Activated naive CD4-positive, alpha-beta T cell treated with anti-CD3 and anti-CD28 coated beads, Interleukin-2, amount 10 ng/mL, durations not matched to agents 7 days and 5 days (primary cell): ENCODE measurements around the gene FAM47E.

ENCODE experiments used
- CTCF ChIA-PET: fragments of 350-600 bp; sonication (Branson Sonifier 250); formaldehyde crosslinking; loops from one replicate; lab custom pipeline; 2021; ENCODE audit warnings: antibody characterized with exemption; lab: Charles Lee
- DNase-seq: peaks from one replicate; pipeline ENCODE4 v3.0.0-alpha.2; 2020
- H3K27ac Mint-ChIP-seq: one replicate; pipeline ENCODE4 v1.8.0; 2021; ENCODE audit warnings: mild to moderate bottlenecking, moderate library complexity, mixed read lengths
- H3K27me3 Mint-ChIP-seq: one replicate; pipeline ENCODE4 v1.8.0; 2021; ENCODE audit warnings: mild to moderate bottlenecking, mixed read lengths
- H3K36me3 Mint-ChIP-seq: one replicate; pipeline ENCODE4 v1.8.0; 2021; ENCODE audit warnings: mixed read lengths
- H3K4me1 Mint-ChIP-seq: one replicate; pipeline ENCODE4 v1.8.0; 2021; ENCODE audit warnings: mixed read lengths
- H3K4me3 Mint-ChIP-seq: one replicate; pipeline ENCODE4 v1.8.0; 2021; ENCODE audit warnings: mild to moderate bottlenecking, moderate library complexity, mixed read lengths
- H3K9me3 Mint-ChIP-seq: one replicate; pipeline ENCODE4 v1.8.0; 2021; ENCODE audit warnings: mixed read lengths

FAM47E gene

GRCh38 chr4:76266627-76267026 lies 15.1 kb downstream of the FAM47E start:
- DNase-seq: no peak
- CTCF ChIA-PET: no interaction called here
- Mint-ChIP-seq H3K9me3 (no peaks in the 10 kb centered on the region), H3K27ac (no peak overlapping the region), H3K4me3 (no peak overlapping the region), H3K27me3 (peaks cover 15% of the 10 kb centered on the region), H3K36me3 (no peaks in the 10 kb centered on the region), H3K4me1 (no peaks in the 10 kb centered on the region)

DNA sequence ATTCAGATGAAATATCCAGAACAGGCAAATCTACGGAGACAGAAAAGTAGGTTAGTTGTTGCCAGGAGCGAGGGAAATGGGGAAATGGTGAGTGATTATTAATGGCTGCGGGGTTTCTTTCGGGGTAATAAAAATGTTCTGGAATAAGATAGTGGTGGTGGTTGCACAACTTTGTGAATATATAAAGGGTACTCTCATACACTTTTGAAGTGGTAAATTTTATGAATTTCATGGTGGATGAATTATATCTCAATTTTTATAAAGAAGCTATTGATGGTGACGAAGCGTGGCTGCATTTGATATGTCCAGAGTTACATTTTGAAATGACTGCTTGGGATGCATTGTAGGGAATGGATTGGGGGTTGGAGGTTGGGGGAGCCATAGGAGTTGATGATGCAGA lies 16.3 kb downstream of the FAM47E start:
- Mint-ChIP-seq H3K27me3 (peaks cover 12% of the 10 kb centered on the region), H3K4me1 (no peaks in the 10 kb centered on the region)
- CTCF ChIA-PET: interaction anchor here (1.3 kb wide), 1 partner anchor 88 kb away, joined by 3 read pairs; no protein-coding TSS in a partner anchor

DNA sequence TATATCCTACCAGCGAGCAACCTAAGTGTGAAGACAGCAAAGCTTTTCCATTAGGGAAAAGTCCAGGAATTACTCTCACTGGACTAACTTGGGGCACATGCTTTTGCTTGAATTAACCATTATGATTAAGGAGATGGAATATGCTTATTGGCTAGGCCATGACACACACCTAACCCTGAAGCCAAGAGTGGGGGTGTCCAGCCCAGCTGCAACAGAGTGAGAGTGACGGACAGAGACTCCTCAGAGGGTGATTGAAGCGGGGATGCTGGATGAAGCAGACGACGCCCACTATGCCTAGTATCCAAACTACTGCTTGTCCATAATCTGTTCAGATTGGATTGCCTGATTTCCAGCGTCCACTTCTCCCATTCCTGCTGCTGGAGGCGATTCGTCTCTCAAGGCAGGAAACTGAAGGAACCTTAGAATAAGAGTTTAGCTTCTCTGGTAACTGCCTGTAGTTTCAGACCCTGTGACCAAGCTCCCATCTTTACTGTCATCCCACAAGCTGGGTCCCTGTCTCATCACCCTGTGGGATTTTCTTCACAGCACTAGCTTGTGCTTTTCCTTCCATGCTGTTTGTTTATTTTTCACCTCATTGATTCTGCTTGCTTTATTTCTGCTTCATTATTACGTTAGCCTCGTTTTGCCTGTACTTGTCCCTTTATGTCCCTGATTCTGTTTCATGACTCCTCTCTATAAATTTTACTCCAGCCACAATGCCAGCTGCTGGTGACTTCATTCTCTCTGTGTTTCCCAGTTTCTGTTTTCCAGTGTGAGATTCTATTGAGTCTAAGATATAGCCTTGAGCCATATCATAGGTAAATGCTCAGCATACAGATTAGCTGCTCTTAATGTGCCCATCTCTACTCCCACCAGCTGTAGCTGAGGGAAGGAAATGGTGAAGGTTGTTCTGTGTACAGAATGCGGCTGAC lies 19.0 kb downstream of the FAM47E start:
- CTCF ChIA-PET: interaction anchor here (1.8 kb wide), 1 partner anchor 108 kb away, joined by 6 read pairs; no protein-coding TSS in a partner anchor
- Mint-ChIP-seq H3K36me3 (no peaks in the 10 kb centered on the region), H3K27ac (no peak overlapping the region), H3K4me3 (no peak overlapping the region), H3K9me3 (no peaks in the 10 kb centered on the region), H3K4me1 (no peaks in the 10 kb centered on the region), H3K27me3 (peaks cover 12% of the 10 kb centered on the region)
- no peak for DNase-seq

More for the DNA sequence above, 16.3 kb downstream of the FAM47E start:
- Mint-ChIP-seq H3K27ac (no peak overlapping the region), H3K36me3 (no peaks in the 10 kb centered on the region), H3K9me3 (no peaks in the 10 kb centered on the region), H3K4me3 (no peak overlapping the region)
- DNase-seq: no peak

DNA sequence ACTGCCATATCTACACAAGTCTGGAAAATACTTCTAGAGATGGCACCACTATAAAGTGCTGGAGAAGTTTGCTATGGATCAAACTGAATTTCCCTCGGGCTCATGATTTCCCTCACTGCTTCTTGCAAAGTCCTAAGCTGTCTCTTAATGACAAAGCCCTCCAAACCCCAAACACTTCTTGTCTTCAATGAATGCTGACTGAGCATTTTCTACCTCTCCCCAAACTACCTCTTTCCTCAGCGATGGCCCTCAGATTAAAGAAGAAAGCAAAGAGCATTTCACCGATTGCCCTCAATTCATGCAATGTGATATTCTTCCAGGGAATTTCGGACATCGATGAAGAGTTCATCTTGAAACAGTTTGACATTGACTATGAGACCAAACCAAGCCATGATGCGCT lies 19.7 kb downstream of the FAM47E start:
- CTCF ChIA-PET: interaction anchor here (1.8 kb wide), 1 partner anchor 107 kb away, joined by 6 read pairs; no protein-coding TSS in a partner anchor
- H3K36me3 Mint-ChIP-seq: no peaks in the 10 kb centered on the region
- no peaks in the 10 kb centered on the region for H3K4me1 Mint-ChIP-seq
- H3K4me3 Mint-ChIP-seq: no peak overlapping the region
- no peak overlapping the region for H3K27ac Mint-ChIP-seq
- DNase-seq: no peak
- peaks cover 14% of the 10 kb centered on the region for H3K27me3 Mint-ChIP-seq
- no peaks in the 10 kb centered on the region for H3K9me3 Mint-ChIP-seq

GRCh38 chr4:76272073-76272472 lies 20.6 kb downstream of the FAM47E start:
- H3K4me1 Mint-ChIP-seq: no peaks in the 10 kb centered on the region
- peaks cover 22% of the 10 kb centered on the region for H3K27me3 Mint-ChIP-seq
- no peaks in the 10 kb centered on the region for H3K36me3 Mint-ChIP-seq

DNA sequence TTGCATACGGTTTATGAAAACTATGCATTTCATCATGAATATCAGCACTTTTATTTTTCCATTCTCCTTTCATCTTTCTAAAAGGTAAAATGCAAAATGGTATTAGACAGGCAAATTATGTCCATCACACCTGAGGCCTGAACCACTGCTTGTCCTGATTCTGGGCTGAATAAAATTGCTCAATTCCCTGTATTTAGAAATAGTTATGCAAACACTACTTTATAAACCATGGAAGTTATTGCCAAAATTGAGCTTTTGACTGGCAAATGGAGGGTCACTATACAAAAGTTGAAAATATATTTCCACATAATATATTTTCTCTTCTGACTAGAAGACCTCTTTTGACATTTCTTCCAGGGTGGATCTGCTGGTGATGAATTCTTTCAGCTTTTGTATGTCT lies 21.1 kb downstream of the FAM47E start:
- Mint-ChIP-seq H3K4me3 (no peak overlapping the region), H3K27me3 (peaks cover 25% of the 10 kb centered on the region), H3K27ac (no peak overlapping the region), H3K9me3 (no peaks in the 10 kb centered on the region), H3K36me3 (no peaks in the 10 kb centered on the region), H3K4me1 (no peaks in the 10 kb centered on the region)
- CTCF ChIA-PET: no interaction called here
- DNase-seq: no peak

More at GRCh38 chr4:76272073-76272472, 20.6 kb downstream of the FAM47E start:
- Mint-ChIP-seq H3K27ac (no peak overlapping the region), H3K4me3 (no peak overlapping the region), H3K9me3 (no peaks in the 10 kb centered on the region)
- CTCF ChIA-PET: no interaction called here
- DNase-seq: no peak

DNA sequence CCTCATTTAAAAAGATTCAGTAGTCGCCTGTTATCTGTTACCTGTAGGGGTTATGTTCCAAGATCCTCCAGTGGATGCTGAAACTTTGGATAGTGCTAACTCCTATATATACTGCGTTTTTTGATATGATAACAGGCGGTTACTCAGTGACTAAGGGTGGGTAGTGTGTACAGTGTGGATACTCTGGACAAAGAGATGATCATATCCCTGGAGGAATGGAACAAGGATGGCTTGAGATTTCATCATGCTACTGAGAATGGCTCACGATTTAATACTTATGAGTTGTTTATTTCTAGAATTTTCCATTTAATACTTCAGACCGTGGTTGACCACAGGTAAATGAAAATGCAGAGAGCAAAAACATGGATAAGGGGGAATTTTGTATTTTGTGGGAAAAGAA lies 21.5 kb downstream of the FAM47E start:
- no peak overlapping the region for H3K27ac Mint-ChIP-seq
- H3K4me3 Mint-ChIP-seq: no peak overlapping the region
- H3K9me3 Mint-ChIP-seq: no peaks in the 10 kb centered on the region
- no peaks in the 10 kb centered on the region for H3K4me1 Mint-ChIP-seq
- no peak for DNase-seq
- CTCF ChIA-PET: interaction anchor here (0.6 kb wide), 1 partner anchor 1340 kb away, joined by 3 read pairs; no protein-coding TSS in a partner anchor
- H3K27me3 Mint-ChIP-seq: peaks cover 25% of the 10 kb centered on the region
- no peaks in the 10 kb centered on the region for H3K36me3 Mint-ChIP-seq

GRCh38 chr4:76275486-76276124 lies 24.1 kb downstream of the FAM47E start:
- Mint-ChIP-seq H3K4me3 (no peak overlapping the region), H3K9me3 (no peaks in the 10 kb centered on the region), H3K27me3 (peaks cover 29% of the 10 kb centered on the region), H3K27ac (no peak overlapping the region), H3K36me3 (no peaks in the 10 kb centered on the region), H3K4me1 (no peaks in the 10 kb centered on the region)
- DNase-seq: no peak
- CTCF ChIA-PET: no interaction called here

- Mint-ChIP-seq H3K4me1 (no peaks in the 10 kb centered on the region), H3K4me3 (no peak overlapping the region), H3K36me3 (no peaks in the 10 kb centered on the region), H3K27ac (no peak overlapping the region), H3K9me3 (no peaks in the 10 kb centered on the region), H3K27me3 (peaks cover 29% of the 10 kb centered on the region)
- CTCF ChIA-PET: interaction anchor here (5.6 kb wide), 1 partner anchor 100 kb away, joined by 50 read pairs; no protein-coding TSS in a partner anchor
- no peak for DNase-seq
Measured at GRCh38 chr4:76276813-76277212, 25.3 kb downstream of the FAM47E start.

- Mint-ChIP-seq H3K9me3 (no peaks in the 10 kb centered on the region), H3K36me3 (no peaks in the 10 kb centered on the region), H3K27ac (no peak overlapping the region), H3K4me3 (no peak overlapping the region), H3K27me3 (peaks cover 29% of the 10 kb centered on the region), H3K4me1 (no peaks in the 10 kb centered on the region)
- no peak for DNase-seq
- CTCF ChIA-PET: interaction anchor here (0.9 to 5.6 kb wide), 4 partner anchors 28 to 99 kb away, joined by 3 to 50 read pairs (median 8); no protein-coding TSS in a partner anchor
Measured at GRCh38 chr4:76277667-76278066, 26.1 kb downstream of the FAM47E start.

GRCh38 chr4:76278583-76278982 lies 27.1 kb downstream of the FAM47E start:
- Mint-ChIP-seq H3K36me3 (no peaks in the 10 kb centered on the region), H3K4me1 (no peaks in the 10 kb centered on the region), H3K9me3 (no peaks in the 10 kb centered on the region), H3K27me3 (peaks cover 29% of the 10 kb centered on the region), H3K27ac (no peak overlapping the region), H3K4me3 (no peak overlapping the region)
- DNase-seq: no peak
- CTCF ChIA-PET: interaction anchor here (0.7 to 5.6 kb wide), 6 partner anchors 9 to 98 kb away, joined by 3 to 50 read pairs (median 3); no protein-coding TSS in a partner anchor

DNA sequence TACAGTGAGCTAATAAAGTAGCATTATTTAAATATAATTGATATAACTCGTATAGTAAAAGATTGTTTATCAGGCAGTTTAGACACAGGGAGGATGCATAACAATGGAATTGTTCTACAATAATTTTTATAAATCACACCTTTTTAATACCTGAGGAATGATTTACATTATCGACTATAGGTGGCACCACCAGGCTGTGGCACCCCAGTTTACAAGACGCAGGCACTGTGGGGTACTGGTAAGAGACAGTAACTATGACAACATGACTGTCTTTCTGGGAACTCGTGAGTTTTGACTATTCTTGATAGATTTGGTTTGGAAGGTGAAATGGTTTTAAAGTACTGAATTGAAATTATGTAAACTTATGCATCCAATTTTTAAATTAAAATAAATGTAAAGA lies 27.9 kb downstream of the FAM47E start:
- Mint-ChIP-seq H3K4me1 (no peaks in the 10 kb centered on the region), H3K4me3 (no peak overlapping the region), H3K27me3 (peaks cover 29% of the 10 kb centered on the region), H3K9me3 (no peaks in the 10 kb centered on the region), H3K27ac (no peak overlapping the region), H3K36me3 (no peaks in the 10 kb centered on the region)
- peak; percentile 32 for DNase-seq
- CTCF ChIA-PET: interaction anchor here (0.7 to 5.6 kb wide), 4 partner anchors 10 to 112 kb away, joined by 3 to 50 read pairs (median 8); no protein-coding TSS in a partner anchor

GRCh38 chr4:76280488-76281441 lies 29.2 kb downstream of the FAM47E start:
- CTCF ChIA-PET: interaction anchor here (1.1 to 5.6 kb wide), 2 partner anchors 96 to 101 kb away, joined by 4 to 50 read pairs; no protein-coding TSS in a partner anchor
- no peaks in the 10 kb centered on the region for H3K9me3 Mint-ChIP-seq
- no peaks in the 10 kb centered on the region for H3K4me1 Mint-ChIP-seq
- no peak for DNase-seq
- no peak overlapping the region for H3K27ac Mint-ChIP-seq
- peaks cover 22% of the 10 kb centered on the region for H3K27me3 Mint-ChIP-seq
- H3K4me3 Mint-ChIP-seq: no peak overlapping the region
- no peaks in the 10 kb centered on the region for H3K36me3 Mint-ChIP-seq
